ENCODE measurements around the gene PAX7.

Gene PAX7

DNA sequence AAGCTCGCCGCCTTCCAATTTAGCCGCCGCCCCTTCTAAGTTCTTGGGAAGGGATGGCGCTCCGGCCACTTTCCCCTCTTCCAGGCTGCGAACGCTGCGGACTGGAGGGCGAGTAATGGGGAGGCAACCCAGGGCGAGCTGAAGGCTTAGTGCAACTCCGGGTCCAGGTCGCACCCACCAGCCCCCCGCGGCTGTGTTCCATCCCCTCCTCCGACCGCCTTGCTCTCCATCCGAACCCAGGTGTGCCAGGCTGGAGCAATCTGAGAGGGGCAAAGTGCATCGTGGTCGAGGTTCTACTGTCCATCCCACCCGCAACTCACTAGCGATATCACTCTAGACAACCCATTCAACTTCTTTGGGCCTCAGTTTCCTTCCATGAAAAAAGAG is 13.4 kb downstream of the PAX7 start:
- DNase-seq (no peak), ATAC-seq (ENCODE audit: insufficient read depth, low read depth) (no peak)
- H3K9me3 ChIP-seq (ENCODE audit: insufficient read depth, low read length, severe bottlenecking): no peaks in the 10 kb centered on the region
- peaks cover 13% of the 10 kb centered on the region; the same call in 1 of the 2 replicates for H4K20me1 ChIP-seq (ENCODE audit: insufficient read depth, low read length)
- H3K4me2 ChIP-seq (ENCODE audit: insufficient read depth, low read length): no peak overlapping the region
- H2AFZ ChIP-seq (ENCODE audit: low read depth, low read length): no peak overlapping the region
- H3K9ac ChIP-seq (ENCODE audit: low read depth, low read length): no peak overlapping the region
- no peaks in the 10 kb centered on the region for H3K36me3 ChIP-seq (ENCODE audit: insufficient read depth, low read length)
- H3K4me3 ChIP-seq (ENCODE audit: low read depth in 1 of 2, low read length in 2 of 2): no peak overlapping the region
- H3K79me2 ChIP-seq (ENCODE audit: insufficient read depth, low read length): no peaks in the 10 kb centered on the region
- TF ChIP-seq, protein P1, sequence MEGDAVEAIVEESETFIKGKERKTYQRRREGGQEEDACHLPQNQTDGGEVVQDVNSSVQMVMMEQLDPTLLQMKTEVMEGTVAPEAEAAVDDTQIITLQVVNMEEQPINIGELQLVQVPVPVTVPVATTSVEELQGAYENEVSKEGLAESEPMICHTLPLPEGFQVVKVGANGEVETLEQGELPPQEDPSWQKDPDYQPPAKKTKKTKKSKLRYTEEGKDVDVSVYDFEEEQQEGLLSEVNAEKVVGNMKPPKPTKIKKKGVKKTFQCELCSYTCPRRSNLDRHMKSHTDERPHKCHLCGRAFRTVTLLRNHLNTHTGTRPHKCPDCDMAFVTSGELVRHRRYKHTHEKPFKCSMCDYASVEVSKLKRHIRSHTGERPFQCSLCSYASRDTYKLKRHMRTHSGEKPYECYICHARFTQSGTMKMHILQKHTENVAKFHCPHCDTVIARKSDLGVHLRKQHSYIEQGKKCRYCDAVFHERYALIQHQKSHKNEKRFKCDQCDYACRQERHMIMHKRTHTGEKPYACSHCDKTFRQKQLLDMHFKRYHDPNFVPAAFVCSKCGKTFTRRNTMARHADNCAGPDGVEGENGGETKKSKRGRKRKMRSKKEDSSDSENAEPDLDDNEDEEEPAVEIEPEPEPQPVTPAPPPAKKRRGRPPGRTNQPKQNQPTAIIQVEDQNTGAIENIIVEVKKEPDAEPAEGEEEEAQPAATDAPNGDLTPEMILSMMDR (IDR thresholded peaks at IDR 0.05; ENCODE audit: borderline replicate concordance, extremely low read depth, low read length, poor library complexity, severe bottlenecking): no peak
- no peak for TF ChIP-seq EZH2 (IDR thresholded peaks at IDR 0.05; ENCODE audit: borderline replicate concordance, low read depth, low read length, severe bottlenecking)
- H3K27ac ChIP-seq (ENCODE audit: low read length): no peak overlapping the region
- peaks cover 86% of the 10 kb centered on the region for H3K27me3 ChIP-seq (ENCODE audit: insufficient read depth, low read length, poor library complexity)
- no peaks in the 10 kb centered on the region for H3K4me1 ChIP-seq (ENCODE audit: insufficient read depth, low read length)

DNA sequence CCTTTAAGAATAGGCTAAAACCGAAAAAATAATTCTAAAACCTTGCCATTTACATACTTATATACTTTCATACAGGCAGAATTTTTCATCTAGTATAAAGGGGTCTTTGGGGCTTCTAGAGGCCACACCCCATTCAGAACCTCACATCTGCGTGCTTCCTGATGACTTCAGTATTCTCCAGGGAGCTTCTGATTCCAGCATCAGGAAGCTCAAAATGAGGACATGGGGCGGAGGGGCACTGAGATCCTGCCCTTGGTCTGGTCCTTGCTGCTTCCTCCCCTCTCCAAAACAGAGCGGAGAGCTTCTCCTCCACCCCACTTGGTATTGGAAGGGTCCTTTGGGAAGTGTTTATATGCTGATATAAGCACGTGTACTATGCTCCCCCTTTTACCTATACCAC is 13.8 kb downstream of the PAX7 start:
- Histone ChIP-seq H3K4me3 (ENCODE audit: low read depth in 1 of 2, low read length in 2 of 2) (no peak overlapping the region), H3K4me1 (ENCODE audit: insufficient read depth, low read length) (no peaks in the 10 kb centered on the region), H3K27ac (ENCODE audit: low read length) (no peak overlapping the region), H2AFZ (ENCODE audit: low read depth, low read length) (no peak overlapping the region), H3K9ac (ENCODE audit: low read depth, low read length) (no peak overlapping the region), H4K20me1 (ENCODE audit: insufficient read depth, low read length) (peaks cover 14% of the 10 kb centered on the region; the same call in 1 of the 2 replicates), H3K79me2 (ENCODE audit: insufficient read depth, low read length) (no peaks in the 10 kb centered on the region), H3K36me3 (ENCODE audit: insufficient read depth, low read length) (no peaks in the 10 kb centered on the region), H3K27me3 (ENCODE audit: insufficient read depth, low read length, poor library complexity) (peaks cover 82% of the 10 kb centered on the region), H3K4me2 (ENCODE audit: insufficient read depth, low read length) (no peak overlapping the region), H3K9me3 (ENCODE audit: insufficient read depth, low read length, severe bottlenecking) (no peaks in the 10 kb centered on the region)
- no peak for DNase-seq
- no peak for TF ChIP-seq EZH2 (IDR thresholded peaks at IDR 0.05; ENCODE audit: borderline replicate concordance, low read depth, low read length, severe bottlenecking)
- TF ChIP-seq, protein P1 (IDR thresholded peaks at IDR 0.05; ENCODE audit: borderline replicate concordance, extremely low read depth, low read length, poor library complexity, severe bottlenecking): no peak
- no peak for ATAC-seq (ENCODE audit: insufficient read depth, low read depth)

DNA sequence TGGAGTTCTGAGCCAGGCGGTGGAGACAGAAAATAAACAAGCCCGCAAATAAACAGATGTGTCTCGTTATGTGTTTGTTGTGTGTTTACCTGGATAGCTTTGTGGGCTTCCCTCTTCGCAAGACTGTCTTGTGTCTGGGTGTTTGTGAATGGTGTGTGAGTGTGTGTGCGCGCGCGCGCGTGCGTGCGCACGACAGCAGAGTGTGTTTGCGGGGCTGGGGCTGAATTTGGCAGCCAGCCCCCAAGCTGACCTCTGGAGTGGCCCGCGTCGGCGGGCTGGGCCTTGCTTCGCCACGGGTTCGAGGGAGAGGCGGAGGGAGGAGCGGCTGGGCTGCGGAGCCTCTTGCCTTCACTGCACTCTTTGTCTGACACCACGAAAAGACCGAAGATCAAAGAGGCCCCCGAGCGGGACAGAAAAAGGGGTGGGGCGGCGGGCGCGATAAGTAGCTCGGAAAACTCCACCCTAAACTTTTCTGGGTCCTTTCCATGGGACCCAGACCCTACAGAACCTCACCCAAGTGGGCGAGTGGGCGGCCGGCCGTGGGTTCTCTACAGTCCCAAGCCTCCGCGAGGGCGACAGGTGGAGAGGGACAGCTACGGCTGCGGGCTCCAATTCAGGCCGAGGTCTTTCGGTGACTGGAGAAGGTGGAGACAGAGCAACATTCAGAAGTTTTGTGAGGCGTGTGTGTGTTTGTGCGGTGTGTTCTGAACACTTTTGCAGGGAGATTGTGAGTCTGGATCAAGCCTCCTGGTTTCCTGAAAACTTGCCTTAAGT is 14.5 kb downstream of the PAX7 start:
- Histone ChIP-seq H3K9ac (ENCODE audit: low read depth, low read length) (no peak overlapping the region), H3K4me2 (ENCODE audit: insufficient read depth, low read length) (no peak overlapping the region), H3K27ac (ENCODE audit: low read length) (no peak overlapping the region), H3K4me1 (ENCODE audit: insufficient read depth, low read length) (no peaks in the 10 kb centered on the region), H3K9me3 (ENCODE audit: insufficient read depth, low read length, severe bottlenecking) (no peaks in the 10 kb centered on the region), H3K79me2 (ENCODE audit: insufficient read depth, low read length) (no peaks in the 10 kb centered on the region), H3K36me3 (ENCODE audit: insufficient read depth, low read length) (no peaks in the 10 kb centered on the region), H3K27me3 (ENCODE audit: insufficient read depth, low read length, poor library complexity) (peaks cover 75% of the 10 kb centered on the region), H3K4me3 (ENCODE audit: low read depth in 1 of 2, low read length in 2 of 2) (no peak overlapping the region), H4K20me1 (ENCODE audit: insufficient read depth, low read length) (peaks cover 14% of the 10 kb centered on the region; the same call in 1 of the 2 replicates), H2AFZ (ENCODE audit: low read depth, low read length) (no peak overlapping the region)
- peak; percentile 57; the same call in 2 of the 3 replicates for ATAC-seq (ENCODE audit: insufficient read depth, low read depth)
- TF ChIP-seq, protein P1 (IDR thresholded peaks at IDR 0.05; ENCODE audit: borderline replicate concordance, extremely low read depth, low read length, poor library complexity, severe bottlenecking): no peak
- TF ChIP-seq EZH2 (IDR thresholded peaks at IDR 0.05; ENCODE audit: borderline replicate concordance, low read depth, low read length, severe bottlenecking): peak; percentile 14
- peak; percentile 48 for DNase-seq
